Tongue (tissue), 3 donors: Measurements from ENCODE around the gene UBE2G1. TPM values are rescaled to one million over a fixed set of nuclear protein-coding genes. Genes with fewer than 3 reads are reported as not detected.

Experiments
- DNase-seq: peaks from one replicate; pipeline ENCODE4 v3.0.0-alpha.2; 2015
- small RNA-seq: library from RNA; depleted of rRNA; stranded (forward); fragments of <200 nt; gene quantifications from one replicate; pipeline ENCODE3, GENCODE V24; 2014; ENCODE audit warnings: low replicate concordance
- total RNA-seq: library from RNA; depleted of rRNA; stranded (reverse); fragments of >200 nt; gene quantifications from one replicate; pipeline ENCODE4 v1.2.3, GENCODE V29; 2014

Gene UBE2G1
- total RNA-seq, 1 donor from 2014 or later = 70.6 TPM

DNA sequence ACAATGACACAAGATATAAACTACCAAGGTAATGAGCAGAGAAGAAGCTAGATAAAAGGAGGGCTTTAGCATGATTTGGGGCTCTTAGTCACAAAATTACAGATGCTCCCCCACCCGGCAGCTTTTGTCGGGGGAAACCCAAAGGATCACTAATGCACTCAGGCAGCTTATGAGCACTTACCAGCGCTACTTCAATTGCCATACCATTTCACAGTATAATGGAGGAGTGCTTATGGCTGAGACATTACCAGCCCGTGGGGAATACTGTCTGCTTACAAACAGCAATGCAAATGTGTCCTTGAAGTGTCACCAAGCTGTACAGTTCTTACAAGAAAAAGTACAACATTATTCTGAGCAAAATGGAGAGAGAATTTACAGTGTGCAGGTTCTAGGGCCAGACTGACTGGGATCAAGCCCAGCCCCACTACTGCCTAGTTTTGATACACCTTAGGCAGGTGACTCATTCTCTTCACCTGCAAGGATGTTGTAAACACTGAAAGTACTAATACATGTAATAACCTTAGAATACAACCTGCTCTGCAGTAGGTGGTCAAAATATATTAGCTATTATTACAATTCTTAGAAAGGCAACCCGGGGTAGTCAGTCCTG lies 119.0 kb downstream of the UBE2G1 start:
- no peak for DNase-seq

DNA sequence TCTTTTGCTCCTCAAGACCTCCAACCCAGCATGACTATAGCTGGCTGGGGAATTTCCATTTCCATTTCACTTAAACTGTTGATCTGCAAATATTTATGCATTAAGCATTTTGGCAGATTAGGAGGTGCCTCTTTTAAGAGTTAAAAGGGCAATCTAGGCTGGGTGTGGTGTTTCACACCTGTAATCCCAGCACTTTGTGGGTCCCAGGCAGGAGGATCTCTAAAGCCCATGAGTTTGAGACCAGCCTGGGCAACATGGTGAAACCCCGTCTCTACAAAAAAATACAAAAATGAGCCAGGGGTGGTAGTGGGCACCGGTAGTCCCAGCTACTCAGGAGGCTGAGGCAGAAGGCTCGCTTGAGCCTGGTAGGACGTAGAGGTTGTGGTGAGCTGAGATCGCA lies 119.8 kb downstream of the UBE2G1 start:
- DNase-seq = no peak

DNA sequence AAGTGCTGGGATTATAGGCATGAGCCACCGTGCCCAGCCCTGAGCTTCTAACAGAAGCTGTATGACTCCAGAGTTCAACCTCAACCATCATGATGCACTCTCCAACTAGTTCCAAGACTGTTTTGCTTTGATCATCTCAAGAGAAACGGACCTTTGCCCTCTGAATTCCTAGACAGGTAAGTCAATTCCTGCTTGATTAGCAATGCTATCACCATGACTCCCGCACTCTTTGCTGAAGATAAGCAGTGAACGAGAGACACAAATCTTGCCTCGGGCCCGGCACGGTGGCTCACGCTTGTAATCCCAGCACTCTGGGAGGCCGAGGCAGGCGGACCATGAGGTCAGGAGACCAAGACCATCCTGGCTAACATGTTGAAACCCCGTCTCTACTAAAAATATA lies 124.9 kb downstream of the UBE2G1 start:
- DNase-seq = no peak

DNA sequence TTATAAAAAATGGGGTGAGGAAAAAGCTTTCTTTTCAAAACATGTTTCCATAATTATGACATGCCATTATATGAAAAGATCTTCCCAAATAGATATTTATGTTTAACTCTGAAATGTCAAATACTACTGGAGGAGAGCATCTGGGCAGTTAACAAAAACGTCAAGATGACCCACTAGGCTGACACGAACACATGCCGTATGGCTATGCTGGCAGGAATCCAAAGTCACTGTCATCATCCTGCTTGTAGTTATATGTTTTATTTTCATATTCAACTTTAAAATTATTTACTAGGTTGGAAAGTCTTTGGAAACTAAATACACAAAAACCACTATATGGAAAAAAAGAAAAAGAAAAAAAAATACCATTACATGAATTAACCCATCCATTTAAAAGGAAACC lies 130.0 kb downstream of the UBE2G1 start:
- no peak for DNase-seq

DNA sequence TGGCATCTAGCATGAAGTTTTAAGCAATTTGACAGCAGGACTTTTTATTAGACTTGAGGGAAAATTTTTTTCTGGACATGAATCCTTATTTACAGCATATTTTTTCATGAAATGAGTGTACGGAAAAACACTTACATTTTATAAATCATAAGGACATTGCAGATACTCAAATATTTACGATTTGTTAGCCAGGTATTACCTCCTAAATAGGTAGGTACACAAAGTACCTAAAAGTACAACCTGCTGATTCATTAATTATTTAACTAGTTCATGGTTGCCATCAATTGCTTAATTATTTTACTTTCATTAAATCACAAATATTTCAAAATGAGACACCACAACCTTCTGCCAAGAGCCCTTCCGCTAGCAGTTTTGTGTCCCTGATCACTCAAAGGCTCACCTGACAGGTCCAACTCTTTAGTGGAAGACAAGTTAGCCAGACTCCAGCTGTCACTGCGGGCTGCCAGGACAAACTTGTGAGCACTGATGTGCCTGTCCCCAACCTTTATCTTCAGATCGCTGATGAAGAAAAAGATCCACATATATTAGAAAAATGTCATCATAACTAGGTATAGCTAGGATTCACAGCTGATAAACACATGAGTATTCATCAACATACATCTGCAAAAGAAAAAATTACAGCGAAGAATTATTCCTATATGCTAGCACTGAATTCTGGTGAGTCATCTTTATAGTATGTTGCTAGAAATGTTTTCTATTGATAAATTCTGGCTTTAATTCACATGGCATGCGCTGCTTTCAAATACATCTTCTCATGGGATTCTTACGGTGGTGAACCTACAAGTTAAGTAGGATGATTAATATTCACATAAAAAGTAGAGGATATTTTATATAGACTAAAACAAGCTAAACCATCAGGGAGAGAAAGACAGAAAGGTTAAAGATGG lies 130.8 kb downstream of the UBE2G1 start:
- no peak for DNase-seq

DNA sequence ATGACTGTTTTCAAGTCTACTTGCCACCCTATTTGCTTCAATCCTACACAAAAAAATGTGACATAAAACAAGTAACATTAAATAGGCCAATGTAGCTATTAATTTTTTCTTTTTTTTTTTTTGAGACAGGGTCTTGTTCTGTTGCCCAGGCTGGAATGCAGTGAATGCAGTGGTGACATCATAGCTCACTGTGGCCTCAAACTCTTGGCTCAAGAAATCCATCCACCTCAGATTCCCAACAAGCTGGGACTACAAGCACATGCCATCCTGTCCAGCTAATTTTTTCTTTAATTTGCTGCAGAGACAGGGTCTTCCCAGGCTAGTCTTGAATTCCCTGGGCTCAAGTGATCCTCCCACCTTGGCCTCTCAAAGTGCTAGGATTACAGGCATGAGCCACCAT lies 132.1 kb downstream of the UBE2G1 start:
- DNase-seq = no peak

DNA sequence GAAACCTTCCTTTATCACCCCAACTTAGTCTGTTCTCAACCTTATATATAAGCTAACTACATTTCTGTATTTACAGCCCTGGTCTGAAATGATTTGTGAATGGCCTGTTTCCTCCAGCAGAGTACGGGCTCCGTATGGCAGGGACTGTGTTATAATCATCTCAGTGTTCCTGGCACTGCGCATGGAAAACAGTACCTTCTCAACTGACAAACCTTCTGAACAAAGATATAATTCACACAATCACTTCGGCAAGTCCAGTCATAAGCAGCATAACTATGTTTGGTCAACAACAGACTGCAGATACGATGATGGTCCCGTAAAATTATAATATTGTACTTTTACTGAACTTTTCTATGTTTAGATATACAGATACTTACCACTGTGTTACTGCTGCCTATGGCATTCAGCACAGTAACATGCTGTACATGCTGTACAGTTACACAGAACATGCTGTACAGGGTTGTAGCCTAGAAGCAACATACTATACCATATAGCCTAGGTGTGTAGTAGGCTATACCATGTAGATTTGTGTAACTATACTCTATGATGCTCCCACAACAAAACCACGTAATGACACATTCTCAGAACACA lies 132.7 kb downstream of the UBE2G1 start:
- DNase-seq = no peak

DNA sequence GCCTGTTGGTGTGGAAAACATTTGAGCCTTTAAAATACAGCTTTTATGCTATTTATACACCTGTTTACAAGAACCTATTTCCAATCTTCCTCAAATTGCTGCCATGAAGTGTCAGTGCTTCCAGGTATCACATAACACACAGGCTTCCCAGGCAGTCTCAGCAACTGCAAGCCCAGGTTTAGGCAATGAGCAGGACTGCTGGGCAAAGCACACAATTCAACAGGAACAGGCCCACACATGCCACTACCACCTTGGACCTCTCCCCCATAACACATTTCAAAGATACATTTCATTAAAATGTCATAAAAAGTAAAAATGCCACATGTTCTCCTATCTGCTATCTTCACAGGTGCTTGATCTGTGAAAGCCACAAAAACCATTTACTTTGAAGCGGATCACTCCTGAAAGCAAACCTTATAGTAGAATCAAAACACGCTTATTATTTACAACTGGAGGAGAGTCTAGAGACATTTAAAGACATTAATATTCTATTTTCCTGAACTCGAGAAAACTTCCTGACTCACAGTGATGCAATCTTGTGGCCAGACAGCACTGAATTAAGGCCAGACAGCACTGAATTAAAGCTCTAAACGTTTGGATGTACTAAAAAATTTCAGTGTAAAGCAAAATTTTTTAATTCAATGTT lies 134.2 kb downstream of the UBE2G1 start:
- DNase-seq = no peak

DNA sequence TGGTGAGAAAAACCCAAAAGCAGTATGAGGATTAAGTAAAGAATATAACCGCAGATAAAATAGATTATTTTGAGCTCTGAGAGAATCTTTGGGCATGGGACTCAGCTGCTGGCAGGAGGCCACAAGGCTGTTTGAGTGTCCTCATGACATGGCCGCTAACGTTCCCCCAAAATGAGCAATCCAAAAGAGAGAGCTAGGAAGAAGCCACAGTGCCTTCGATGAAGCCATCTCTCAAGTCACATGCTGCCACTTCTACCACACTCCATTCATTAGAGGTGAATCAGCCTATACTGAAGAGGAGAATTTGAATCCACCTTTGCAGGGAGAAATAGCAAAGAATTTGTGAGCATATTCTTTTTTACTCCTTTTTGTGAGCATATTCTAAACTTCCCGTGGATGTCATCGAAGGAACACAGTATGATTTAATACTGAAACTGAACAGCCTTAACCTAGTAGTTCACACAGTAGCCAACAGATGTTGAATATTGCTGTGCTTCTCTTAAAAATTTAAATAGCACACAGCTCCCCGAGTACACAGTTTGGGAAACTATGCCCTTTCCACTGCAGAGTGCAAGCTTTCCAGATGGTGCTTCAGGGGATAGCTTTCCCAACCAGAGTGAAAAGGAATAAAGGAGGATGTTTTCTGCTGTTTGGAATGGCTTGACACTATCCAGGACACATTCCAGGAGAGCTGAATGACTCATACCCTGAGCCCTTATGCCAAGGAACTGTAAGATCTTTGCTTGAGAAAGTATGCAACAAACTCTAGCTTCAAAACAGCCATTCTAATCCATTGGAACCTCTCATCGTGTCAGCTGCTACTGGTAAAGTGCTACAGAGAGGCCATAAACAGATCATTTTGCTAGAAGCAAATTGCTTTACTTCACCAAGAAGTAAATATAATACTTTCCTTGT lies 136.6 kb downstream of the UBE2G1 start:
- peak; percentile 95 for DNase-seq

DNA sequence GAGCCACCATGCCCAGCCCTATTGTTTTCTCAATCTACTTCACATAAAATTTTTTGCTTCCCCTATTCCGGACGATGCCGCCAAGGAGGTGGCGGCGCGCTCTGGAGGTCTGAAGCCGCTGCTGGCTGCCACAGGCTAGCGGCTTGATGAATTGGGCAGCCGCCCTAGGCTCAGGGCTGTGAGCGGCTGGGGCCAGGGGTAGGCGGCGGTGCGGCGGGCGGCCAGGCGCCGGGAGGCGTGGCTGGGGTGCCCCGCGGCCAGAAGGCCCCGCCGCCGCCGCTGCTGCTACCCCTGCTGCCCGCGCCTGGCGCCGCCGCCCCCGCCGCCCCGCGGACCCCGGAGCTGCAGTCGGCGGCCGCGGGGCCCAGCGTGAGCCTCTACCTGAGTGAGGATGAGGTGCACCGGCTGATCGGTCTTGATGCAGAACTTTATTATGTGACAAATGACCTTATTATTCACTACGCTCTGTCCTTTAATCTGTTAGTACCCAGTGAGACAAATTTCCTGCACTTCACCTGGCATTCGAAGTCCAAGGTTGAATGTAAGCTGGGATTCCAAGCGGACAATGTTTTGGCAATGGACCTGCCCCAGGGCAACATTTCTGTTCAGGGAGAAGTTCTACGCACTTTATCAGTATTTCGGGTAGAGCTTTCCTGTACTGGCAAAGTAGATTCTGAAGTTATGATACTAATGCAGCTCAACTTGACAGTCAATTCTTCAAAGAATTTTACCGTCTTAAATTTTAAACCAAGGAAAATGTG lies 144.4 kb downstream of the UBE2G1 start:
- DNase-seq = no peak

DNA sequence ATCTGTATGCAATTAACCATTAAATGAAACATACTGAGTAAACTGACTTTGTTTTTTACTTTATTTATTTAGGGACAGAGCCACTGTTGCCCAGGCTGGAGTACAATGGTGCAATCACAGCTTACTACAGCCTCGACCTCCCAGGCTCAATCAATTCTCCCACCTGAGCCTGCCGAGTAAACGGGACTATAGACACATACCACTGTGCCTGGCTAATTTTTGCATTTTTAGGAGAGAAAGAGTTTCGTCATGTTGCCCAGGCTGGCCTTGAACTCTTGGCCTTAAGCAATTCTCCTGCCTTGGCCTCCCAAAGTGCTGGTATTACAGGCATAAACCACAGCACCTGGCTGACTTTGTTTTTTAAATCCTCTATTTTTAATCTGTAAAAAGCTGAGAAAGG lies 145.3 kb downstream of the UBE2G1 start:
- DNase-seq = no peak

DNA sequence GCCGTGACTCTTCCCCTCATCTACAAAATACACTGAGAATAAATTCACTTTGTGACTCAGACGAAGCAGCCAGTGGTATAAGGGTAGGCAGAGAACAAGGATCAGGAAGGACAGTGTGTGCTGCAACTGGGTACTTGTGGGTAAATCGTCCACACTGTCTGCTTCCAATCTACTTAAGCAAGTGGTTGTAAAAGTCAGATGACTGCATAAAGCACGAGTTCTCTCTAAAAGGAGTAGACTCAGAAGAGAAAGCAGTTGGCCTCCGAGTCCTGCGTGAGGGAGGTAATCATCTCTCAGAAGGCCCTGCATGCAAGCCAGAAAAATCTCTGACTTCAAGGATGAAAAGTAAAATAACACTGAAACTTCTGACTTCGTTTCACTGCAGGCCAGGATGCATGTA lies 145.8 kb downstream of the UBE2G1 start:
- peak; percentile 32 for DNase-seq

Small RNA genes lying within 50 kb of the gene (small RNA-seq; reads per million reads assigned to genes)
- not detected for gene RN7SL774P

Other genes starting within 250 kb of the UBE2G1 start
- 42.4 TPM for gene ZZEF1, start 223.6 kb downstream of the UBE2G1 start, total RNA-seq
- gene CYB5D2, start 223.5 kb downstream of the UBE2G1 start, total RNA-seq = 20.1 TPM
- 49.1 TPM for gene ANKFY1, start 102.7 kb downstream of the UBE2G1 start, total RNA-seq
- 1.1 TPM for gene SPNS3, start 67.3 kb upstream of the UBE2G1 start, total RNA-seq
- 19.9 TPM for gene SPNS2, start 132.2 kb upstream of the UBE2G1 start, total RNA-seq
- 25.7 TPM for gene MYBBP1A, start 188.7 kb upstream of the UBE2G1 start, total RNA-seq
- gene GGT6, start 193.9 kb upstream of the UBE2G1 start, total RNA-seq = 10.5 TPM
- gene SMTNL2, start 217.9 kb upstream of the UBE2G1 start, total RNA-seq = 174 TPM